Bronchial smooth muscle cell (primary cell): ENCODE data around the gene ERN2. TPM values are rescaled to one million over a fixed set of nuclear protein-coding genes. Genes with fewer than 3 reads are reported as not detected.

Source experiments
- total RNA-seq: library from RNA; depleted of rRNA; stranded (reverse); fragments of >200 nt; gene quantifications from 2 replicates; pipeline ENCODE4 v1.2.1, GENCODE V29; 2014

The ERN2 gene
- total RNA-seq: 0.26 and 1.3 TPM in 2 replicates

DNA sequence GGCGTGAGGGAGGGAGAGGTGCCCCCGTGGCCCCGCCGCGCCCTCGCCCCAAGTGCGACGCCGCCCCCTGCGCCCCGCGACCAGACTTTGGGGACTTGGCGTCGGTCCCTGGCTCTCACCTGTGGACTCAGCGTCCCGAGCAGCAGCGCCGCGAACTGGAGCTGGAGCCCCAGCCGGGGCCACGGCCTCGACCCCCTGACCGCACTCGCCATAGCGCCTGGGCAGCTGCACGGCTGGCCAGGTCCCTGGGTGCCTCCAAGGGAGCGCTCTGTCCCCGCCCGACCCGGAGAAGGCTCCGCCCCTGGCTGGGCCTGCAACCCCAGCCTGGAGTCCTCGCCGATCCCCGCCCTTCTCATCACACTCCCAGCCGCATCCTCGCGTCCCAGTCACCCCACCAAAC is at the start of gene ERN2:
Gene ERN2 (minus strand): TSS at position 247 of the 400 bp plus-strand sequence. CDS start 35 bp downstream, at position 212.

DNA sequence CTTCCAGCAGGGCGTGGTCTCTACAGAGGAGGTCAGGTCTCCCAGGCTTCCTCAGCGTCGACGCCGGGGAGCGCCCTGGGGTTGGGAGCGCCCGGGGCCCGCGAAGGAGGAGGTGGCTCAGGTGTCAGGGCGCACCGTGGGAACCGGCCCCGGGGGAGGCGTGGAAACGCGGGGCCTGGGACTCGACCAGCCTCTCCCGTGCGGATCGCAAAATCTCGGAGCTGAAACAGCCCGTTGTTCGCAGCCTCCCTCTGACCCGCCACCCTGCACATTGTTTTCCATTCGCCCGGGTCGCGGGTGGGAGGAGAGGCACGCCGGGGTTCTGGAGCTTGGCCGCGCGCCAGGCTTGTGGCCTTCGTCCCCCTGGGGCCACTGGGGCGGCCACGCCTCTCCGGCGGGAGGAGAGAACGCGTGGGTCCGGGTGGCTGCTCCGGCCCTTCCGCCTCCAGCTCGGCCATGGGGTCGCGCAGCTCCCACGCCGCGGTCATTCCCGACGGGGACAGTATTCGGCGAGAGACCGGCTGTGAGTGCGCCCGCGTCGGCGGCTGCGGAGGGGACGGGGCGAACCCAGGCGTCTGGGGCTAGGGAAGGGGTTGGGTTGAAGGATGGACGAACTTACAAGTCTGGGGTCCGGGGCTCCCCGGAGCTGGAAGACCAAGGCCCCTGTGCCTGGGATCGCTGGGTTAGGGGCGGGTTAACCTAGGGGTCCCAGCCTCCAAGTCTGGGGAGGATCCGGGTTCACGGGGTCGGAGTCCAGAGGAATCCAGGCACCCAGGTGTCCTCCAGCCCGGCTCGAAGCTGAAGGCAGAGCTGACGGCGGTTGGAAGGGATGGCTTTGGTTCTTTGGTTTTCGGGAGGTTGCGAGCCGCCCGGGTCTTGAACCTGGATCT is 41.8 kb upstream of the ERN2 start, which contains the start of gene CHP2:
Gene CHP2 (plus strand): TSS at position 433 of the 890 bp plus-strand sequence. CDS start 24 bp downstream, at position 457.

GRCh38 chr16:23678430-23679273 is 34.4 kb downstream of the ERN2 start, which contains the start of gene PLK1:
TSS of gene PLK1 (plus strand) at chr16:23678889. CDS start at chr16:23678933, 44 bp downstream.

GRCh38 chr16:23640931-23641765 is 71.9 kb downstream of the ERN2 start, which contains the start of the genes DCTN5 and PALB2:
TSS of gene DCTN5 (plus strand) at chr16:23641466. CDS start at chr16:23641543, 77 bp downstream.
TSS of gene PALB2 (minus strand) at chr16:23641310. CDS start at chr16:23641157, 153 bp downstream.

Other genes with a start within 250 kb of the ERN2 start
- gene GGA2, start 202.7 kb downstream of the ERN2 start, total RNA-seq: 24.4 and 25.1 TPM in 2 replicates
- 30.6 and 33.5 TPM in 2 replicates for gene EARS2, start 155.9 kb downstream of the ERN2 start, total RNA-seq
- 40.9 and 79.4 TPM in 2 replicates for gene UBFD1, start 155.5 kb downstream of the ERN2 start, total RNA-seq
- 36.8 and 53.0 TPM in 2 replicates for gene NDUFAB1, start 116.9 kb downstream of the ERN2 start, total RNA-seq
- 4.6 and 6.6 TPM in 2 replicates for gene PALB2, start 71.9 kb downstream of the ERN2 start, total RNA-seq
- gene DCTN5, start 71.8 kb downstream of the ERN2 start, total RNA-seq: 34.8 and 84.8 TPM in 2 replicates
- gene PLK1, start 34.3 kb downstream of the ERN2 start, total RNA-seq: 2.4 and 3.5 TPM in 2 replicates
- gene CHP2, start 41.8 kb upstream of the ERN2 start, total RNA-seq: not detected in 2 replicates
- gene PRKCB, start 122.8 kb upstream of the ERN2 start, total RNA-seq: not detected in 2 replicates